ENCODE measurements around the gene RASGRP3.

The RASGRP3 gene

DNA sequence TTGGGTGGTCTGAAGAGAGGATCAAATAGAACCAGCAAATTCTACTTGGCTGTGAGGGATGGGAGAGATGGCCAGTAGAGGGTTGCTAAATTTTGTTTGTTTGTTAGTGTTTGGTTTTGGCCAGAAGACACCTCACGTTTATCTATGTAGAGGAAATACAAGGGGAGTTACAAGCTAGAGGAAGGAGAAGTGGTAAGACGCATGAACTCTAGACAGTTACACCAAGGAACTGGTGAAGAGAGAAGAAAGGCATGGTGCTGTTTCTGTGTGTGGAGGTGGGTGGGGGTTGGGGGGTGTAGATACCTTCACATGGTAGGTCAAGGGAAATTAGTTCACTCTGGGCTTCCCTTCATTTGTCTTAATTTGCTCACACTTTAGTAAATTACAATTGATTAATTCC lies 25.6 kb downstream of the RASGRP3 start:
- H3K4me3 ChIP-seq (ENCODE audit: low read depth in 1 of 2, low read length in 1 of 2): no peak overlapping the region
- H3K4me1 ChIP-seq (ENCODE audit: control insufficient read depth in 1 of 2, insufficient read depth in 1 of 2, low read depth in 1 of 2, low read length in 1 of 2): peaks cover 0 to 6% of the 10 kb centered on the region in 2 experiments
- H3K36me3 ChIP-seq: no peaks in the 10 kb centered on the region
- no peak overlapping the region for H3K27ac ChIP-seq
- no peak for TF ChIP-seq CTCF (IDR thresholded peaks at IDR 0.05)
- no peaks in the 10 kb centered on the region for H3K27me3 ChIP-seq
- H3K9me3 ChIP-seq: no peaks in the 10 kb centered on the region

- Histone ChIP-seq H3K27me3 (no peaks in the 10 kb centered on the region), H3K9me3 (no peaks in the 10 kb centered on the region), H3K4me3 (ENCODE audit: low read depth in 1 of 2, low read length in 1 of 2) (no peak overlapping the region), H3K27ac (no peak overlapping the region), H3K36me3 (no peaks in the 10 kb centered on the region), H3K4me1 (ENCODE audit: control insufficient read depth in 1 of 2, insufficient read depth in 1 of 2, low read depth in 1 of 2, low read length in 1 of 2) (no peaks in the 10 kb centered on the region)
- no peak for TF ChIP-seq CTCF (IDR thresholded peaks at IDR 0.05)
Observed at GRCh38 chr2:33503002-33503401, 26.6 kb downstream of the RASGRP3 start.

DNA sequence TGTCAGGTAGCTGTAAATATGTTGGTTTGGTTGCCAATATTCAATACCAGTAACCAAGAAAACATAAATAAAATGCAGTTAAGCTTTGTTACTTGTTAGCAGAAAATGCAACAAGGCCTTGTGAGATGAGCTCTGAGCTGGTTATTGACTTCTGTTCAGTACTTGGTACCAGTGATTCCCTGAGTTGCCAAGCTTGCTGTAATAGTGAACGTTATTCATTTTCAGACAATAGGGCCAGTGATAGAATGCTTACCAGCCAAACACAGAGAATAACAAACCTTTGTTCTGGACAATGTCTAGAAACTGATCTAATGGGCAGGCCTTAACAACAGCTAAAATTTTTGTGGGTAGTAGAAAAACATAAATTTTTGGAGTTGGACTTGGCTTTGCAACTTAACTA lies 29.5 kb downstream of the RASGRP3 start:
- Histone ChIP-seq H3K9me3 (no peaks in the 10 kb centered on the region), H3K27me3 (no peaks in the 10 kb centered on the region), H3K4me3 (ENCODE audit: low read depth in 1 of 2, low read length in 1 of 2) (no peak overlapping the region), H3K4me1 (ENCODE audit: control insufficient read depth in 1 of 2, insufficient read depth in 1 of 2, low read depth in 1 of 2, low read length in 1 of 2) (no peaks in the 10 kb centered on the region), H3K27ac (no peak overlapping the region), H3K36me3 (no peaks in the 10 kb centered on the region)
- TF ChIP-seq CTCF (IDR thresholded peaks at IDR 0.05): no peak

- Histone ChIP-seq H3K36me3 (no peaks in the 10 kb centered on the region), H3K27me3 (no peaks in the 10 kb centered on the region), H3K27ac (no peak overlapping the region), H3K4me3 (ENCODE audit: low read depth in 1 of 2, low read length in 1 of 2) (no peak overlapping the region), H3K4me1 (ENCODE audit: control insufficient read depth in 1 of 2, insufficient read depth in 1 of 2, low read depth in 1 of 2, low read length in 1 of 2) (no peaks in the 10 kb centered on the region), H3K9me3 (no peaks in the 10 kb centered on the region)
- TF ChIP-seq CTCF (IDR thresholded peaks at IDR 0.05): no peak
Observed at GRCh38 chr2:33509908-33510585, 33.6 kb downstream of the RASGRP3 start.

- Histone ChIP-seq H3K27me3 (no peaks in the 10 kb centered on the region), H3K36me3 (no peaks in the 10 kb centered on the region), H3K4me3 (ENCODE audit: low read depth in 1 of 2, low read length in 1 of 2) (no peak overlapping the region), H3K27ac (no peak overlapping the region), H3K4me1 (ENCODE audit: control insufficient read depth in 1 of 2, insufficient read depth in 1 of 2, low read depth in 1 of 2, low read length in 1 of 2) (no peaks in the 10 kb centered on the region), H3K9me3 (no peaks in the 10 kb centered on the region)
- TF ChIP-seq CTCF (IDR thresholded peaks at IDR 0.05): no peak
Observed at GRCh38 chr2:33510586-33510968, 34.1 kb downstream of the RASGRP3 start.
